Omental fat pad (tissue), 4 donors: Measurements from ENCODE around the gene UGGT1. TPM values are rescaled to one million over a fixed set of nuclear protein-coding genes. Genes with fewer than 3 reads are reported as not detected.

Experiments
- ATAC-seq: fragments of 150-250 bp; one replicate; pipeline ENCODE4 v1.9.1; 2016; ENCODE audit warnings: mild to moderate bottlenecking, moderate library complexity; ENCODE audit not compliant: low FRiP score
- DNase-seq: peaks from one replicate; pipeline ENCODE4 v3.0.0-alpha.2; 2019; ENCODE audit warnings: low spot score
- CTCF ChIP-seq, 3 donors: fragments of 450-650 bp; IDR thresholded peaks; one replicate each; pipeline ENCODE4 v1.5.1; 2016 to 2017; ENCODE audit warnings: antibody characterized with exemption in 3 of 3, mild to moderate bottlenecking in 3 of 3, moderate library complexity in 2 of 3
- total RNA-seq, 4 donors: library from RNA; depleted of rRNA; stranded (reverse); fragments of >200 nt; gene quantifications; one replicate each; pipeline ENCODE4 v1.1.0, GENCODE V29; 2016

UGGT1 gene
- total RNA-seq, 4 donors from 2014 or later = 49.0 to 67.9 (median 66.7) TPM

- no peak for TF ChIP-seq CTCF (IDR thresholded peaks at IDR 0.05)
- DNase-seq (no peak), ATAC-seq (no peak)
Measured at GRCh38 chr2:128145651-128146050, 54.7 kb downstream of the UGGT1 start.

GRCh38 chr2:128153786-128154185 lies 62.8 kb downstream of the UGGT1 start:
- DNase-seq = no peak
- no peak for TF ChIP-seq CTCF (IDR thresholded peaks at IDR 0.05)
- ATAC-seq = no peak

GRCh38 chr2:128154225-128154624 lies 63.2 kb downstream of the UGGT1 start:
- DNase-seq (no peak), ATAC-seq (no peak)
- TF ChIP-seq CTCF (IDR thresholded peaks at IDR 0.05) = no peak

GRCh38 chr2:128155970-128156369 lies 65.0 kb downstream of the UGGT1 start:
- DNase-seq = no peak
- TF ChIP-seq CTCF (IDR thresholded peaks at IDR 0.05) = no peak
- ATAC-seq = no peak

- TF ChIP-seq CTCF (IDR thresholded peaks at IDR 0.05) = no peak
Measured at GRCh38 chr2:128156812-128157211, 65.8 kb downstream of the UGGT1 start.

GRCh38 chr2:128157644-128158043 lies 66.6 kb downstream of the UGGT1 start:
- ATAC-seq (no peak), DNase-seq (no peak)
- no peak for TF ChIP-seq CTCF (IDR thresholded peaks at IDR 0.05)

More at GRCh38 chr2:128156812-128157211, 65.8 kb downstream of the UGGT1 start:
- ATAC-seq (no peak), DNase-seq (no peak)

GRCh38 chr2:128158176-128158575 lies 67.2 kb downstream of the UGGT1 start:
- no peak for ATAC-seq
- no peak for TF ChIP-seq CTCF (IDR thresholded peaks at IDR 0.05)
- DNase-seq = no peak
